C4-2B (cell line): ENCODE results near the gene FEM1B.

Experiments
- ZFX ChIP-seq: fragments of 450-650 bp; IDR thresholded peaks from 2 replicates; pipeline ENCODE4 v1.6.1; 2017
- TF ChIP-seq, protein P1 (sequence below): fragments of 450-650 bp; conservative IDR thresholded peaks from 2 replicates; pipeline ENCODE4 v1.5.1; 2017; ENCODE audit warnings: mild to moderate bottlenecking

DNA sequence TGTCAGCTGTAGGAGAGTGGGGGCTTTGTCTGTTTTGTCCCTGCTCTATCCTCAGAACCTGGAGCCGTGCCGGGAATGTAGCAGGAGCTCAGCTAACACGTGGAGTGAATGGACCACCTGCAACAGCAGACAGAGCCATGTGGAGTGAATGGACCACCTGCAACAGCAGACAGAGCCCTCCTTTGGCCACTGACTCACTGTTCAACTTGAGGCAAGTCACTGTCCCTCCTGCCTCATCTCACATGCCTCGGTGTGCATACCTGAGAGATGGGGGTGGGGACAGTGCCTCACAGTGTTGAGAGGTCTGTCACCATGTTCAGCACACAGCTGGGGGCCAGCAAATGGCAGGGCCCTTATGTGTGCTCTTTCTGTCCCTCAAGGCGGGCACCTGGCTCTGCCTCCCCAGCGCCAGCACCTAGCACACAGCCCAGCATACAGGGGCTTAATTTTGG, 27.9 kb downstream of the FEM1B start:
- TF ChIP-seq, protein P1, sequence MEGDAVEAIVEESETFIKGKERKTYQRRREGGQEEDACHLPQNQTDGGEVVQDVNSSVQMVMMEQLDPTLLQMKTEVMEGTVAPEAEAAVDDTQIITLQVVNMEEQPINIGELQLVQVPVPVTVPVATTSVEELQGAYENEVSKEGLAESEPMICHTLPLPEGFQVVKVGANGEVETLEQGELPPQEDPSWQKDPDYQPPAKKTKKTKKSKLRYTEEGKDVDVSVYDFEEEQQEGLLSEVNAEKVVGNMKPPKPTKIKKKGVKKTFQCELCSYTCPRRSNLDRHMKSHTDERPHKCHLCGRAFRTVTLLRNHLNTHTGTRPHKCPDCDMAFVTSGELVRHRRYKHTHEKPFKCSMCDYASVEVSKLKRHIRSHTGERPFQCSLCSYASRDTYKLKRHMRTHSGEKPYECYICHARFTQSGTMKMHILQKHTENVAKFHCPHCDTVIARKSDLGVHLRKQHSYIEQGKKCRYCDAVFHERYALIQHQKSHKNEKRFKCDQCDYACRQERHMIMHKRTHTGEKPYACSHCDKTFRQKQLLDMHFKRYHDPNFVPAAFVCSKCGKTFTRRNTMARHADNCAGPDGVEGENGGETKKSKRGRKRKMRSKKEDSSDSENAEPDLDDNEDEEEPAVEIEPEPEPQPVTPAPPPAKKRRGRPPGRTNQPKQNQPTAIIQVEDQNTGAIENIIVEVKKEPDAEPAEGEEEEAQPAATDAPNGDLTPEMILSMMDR, result no peak
- TF ChIP-seq ZFX, result no peak
